CD4-positive, alpha-beta T cell treated with Interleukin-15 for 4 hours (primary cell): ENCODE measurements around the gene CSNK1G1.
A peak's percentile ranks its signal among the peaks of the same experiment; 100 is the strongest.
"Not testable (repeated sequence)": the region's sequence is repeated elsewhere in the genome, so short reads cannot be mapped to it uniquely, and the experiment has no call there.

Experiments used
- DNase-seq: peaks from one replicate; pipeline ENCODE4 v3.0.0-alpha.2; 2020; ENCODE audit warnings: low spot score

CSNK1G1 gene

GRCh38 chr15:64349375-64349774, 6.6 kb downstream of the CSNK1G1 start:
- no peak for DNase-seq

DNA sequence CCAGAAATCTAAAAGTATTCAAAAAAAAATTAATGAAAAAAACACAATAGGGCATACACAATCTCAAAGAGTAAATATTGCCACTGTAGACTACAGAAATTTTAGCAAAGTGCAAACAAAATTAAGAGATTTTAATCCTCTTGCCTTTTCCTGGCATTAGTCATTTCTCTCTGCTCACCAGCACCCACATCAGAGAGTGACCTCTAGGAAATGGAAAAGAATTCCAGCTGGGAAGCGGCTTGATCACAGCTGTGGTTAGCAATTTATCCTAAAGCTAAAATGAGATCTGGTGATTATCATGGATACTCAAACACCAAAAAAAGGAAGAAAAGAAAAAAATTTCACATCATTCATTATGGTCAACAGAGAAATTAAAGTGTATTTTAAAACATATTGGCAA, 7.5 kb downstream of the CSNK1G1 start:
- no peak for DNase-seq

GRCh38 chr15:64346242-64346641, 9.7 kb downstream of the CSNK1G1 start:
- DNase-seq = not testable (repeated sequence)

DNA sequence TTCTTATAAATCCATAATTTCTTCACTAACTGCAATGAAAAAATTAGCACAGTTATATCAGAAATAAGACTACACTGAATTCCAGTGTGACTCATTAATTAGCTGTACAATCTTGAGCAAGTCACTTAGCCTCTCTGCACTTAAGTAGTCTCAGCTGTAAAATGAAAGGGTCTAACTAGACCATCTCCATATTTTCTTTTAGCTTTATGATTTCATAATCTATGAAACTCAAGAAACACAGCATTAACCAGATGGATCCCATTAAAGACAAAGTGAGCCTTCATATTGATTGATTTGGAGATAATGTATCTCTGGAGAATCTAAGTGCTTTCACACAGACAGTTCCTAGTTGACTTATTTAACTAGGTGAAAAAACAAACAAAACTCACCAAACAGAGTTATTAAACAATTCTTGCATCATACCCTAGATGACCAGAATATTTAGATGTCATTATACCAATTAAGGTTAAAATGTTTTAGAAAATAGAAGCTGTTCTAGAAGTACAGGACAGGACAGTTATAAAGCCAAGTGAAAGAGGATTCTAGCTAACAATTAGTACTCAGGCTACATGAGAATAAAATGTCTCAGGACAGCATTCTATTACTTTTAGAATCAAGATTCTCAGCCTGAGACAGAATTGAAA, 11.2 kb downstream of the CSNK1G1 start:
- DNase-seq = no peak

DNA sequence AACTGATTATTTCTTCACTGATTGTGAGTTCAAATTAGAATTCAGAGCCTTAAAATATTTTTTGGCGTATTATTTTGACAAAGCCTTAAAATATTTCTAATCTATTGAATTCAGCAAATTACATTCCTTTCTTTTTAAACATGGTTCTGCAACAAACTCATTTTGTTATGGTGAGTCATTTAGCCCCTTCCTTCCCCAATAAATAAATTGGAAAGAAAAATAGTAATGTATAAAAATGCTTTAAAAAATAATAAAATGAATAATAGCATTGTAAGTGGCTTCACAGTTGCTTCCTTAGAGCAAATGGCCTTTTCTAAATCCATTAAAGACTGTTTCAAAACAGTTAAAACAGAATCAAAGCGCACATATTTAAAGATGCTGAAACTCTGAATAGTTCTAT, 12.1 kb downstream of the CSNK1G1 start:
- no peak for DNase-seq

- no peak for DNase-seq
Observed at GRCh38 chr15:64343222-64343621, 12.8 kb downstream of the CSNK1G1 start.

GRCh38 chr15:64341961-64342360, 14.0 kb downstream of the CSNK1G1 start:
- no peak for DNase-seq

DNA sequence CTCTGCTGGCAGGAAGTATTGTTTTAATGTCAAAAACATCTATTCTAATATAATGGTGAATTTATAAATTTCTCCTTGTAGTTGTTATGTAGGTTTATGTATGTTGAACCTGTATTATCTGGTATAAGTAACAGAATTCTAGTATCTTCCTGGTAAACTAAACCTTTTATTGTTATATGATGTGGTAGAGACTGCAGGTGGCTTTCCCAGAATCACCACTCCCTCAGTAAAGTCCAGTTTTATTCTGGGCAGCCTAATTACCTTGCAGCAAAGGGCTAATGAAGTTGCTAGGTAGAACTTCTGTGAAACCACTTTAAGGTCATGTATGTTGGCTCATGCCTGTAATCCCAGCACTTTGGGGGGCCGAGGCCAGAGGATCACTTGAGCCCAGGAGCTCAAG, 15.6 kb downstream of the CSNK1G1 start:
- no peak for DNase-seq

DNA sequence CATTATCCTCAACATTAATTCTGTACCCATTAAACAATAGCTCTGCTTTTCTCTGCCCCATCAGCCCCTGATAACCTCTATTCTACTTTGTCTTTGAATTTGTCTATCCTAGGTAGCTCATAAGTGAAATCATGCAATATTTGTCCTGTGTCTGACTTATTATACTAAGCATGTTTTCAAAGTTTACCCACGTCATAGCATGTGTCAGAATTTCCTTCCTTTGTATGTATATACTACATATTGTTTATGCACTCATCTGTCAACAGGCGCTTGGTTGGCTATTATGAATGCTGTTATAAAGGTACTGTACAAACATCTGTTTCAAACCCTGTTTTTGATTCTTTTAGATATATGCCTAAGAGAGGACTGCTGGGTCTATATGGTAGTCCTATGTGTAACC, 18.2 kb downstream of the CSNK1G1 start:
- DNase-seq = no peak

- peak; percentile 36 for DNase-seq
Observed at GRCh38 chr15:64333986-64334929, 21.7 kb downstream of the CSNK1G1 start.

- no peak for DNase-seq
Observed at GRCh38 chr15:64333516-64333915, 22.5 kb downstream of the CSNK1G1 start.

- not testable (repeated sequence) for DNase-seq
Observed at GRCh38 chr15:64331668-64332067, 24.3 kb downstream of the CSNK1G1 start.

DNA sequence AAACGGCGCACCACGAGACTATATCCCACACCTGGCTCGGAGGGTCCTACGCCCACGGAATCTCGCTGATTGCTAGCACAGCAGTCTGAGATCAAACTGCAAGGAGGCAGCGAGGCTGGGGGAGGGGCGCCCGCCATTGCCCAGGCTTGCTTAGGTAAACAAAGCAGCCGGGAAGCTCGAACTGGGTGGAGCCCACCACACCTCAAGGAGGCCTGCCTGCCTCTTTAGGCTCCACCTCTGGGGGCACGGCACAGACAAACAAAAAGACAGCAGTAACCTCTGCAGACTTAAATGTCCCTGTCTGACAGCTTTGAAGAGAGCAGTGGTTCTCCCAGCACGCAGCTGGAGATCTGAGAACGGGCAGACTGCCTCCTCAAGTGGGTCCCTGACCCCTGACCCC, 29.0 kb downstream of the CSNK1G1 start:
- not testable (repeated sequence) for DNase-seq

DNA sequence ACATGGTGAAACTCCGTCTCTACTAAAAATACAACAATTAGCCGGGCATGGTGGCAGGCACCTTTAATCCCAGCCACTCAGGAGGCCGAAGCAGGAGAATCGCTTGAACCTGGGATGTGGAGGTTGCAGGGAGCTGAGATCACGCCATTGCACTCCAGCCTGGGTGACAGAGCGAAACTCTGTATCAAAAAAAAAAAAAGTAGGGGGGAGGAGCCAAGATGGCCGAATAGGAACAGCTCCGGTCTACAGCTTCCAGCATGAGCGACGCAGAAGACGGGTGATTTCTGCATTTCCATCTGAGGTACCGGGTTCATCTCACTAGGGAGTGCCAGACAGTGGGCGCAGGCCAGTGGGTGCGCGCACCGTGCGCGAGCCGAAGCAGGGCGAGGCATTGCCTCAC, 29.5 kb downstream of the CSNK1G1 start:
- not testable (repeated sequence) for DNase-seq

- DNase-seq = no peak
Observed at GRCh38 chr15:64324165-64324877, 31.7 kb downstream of the CSNK1G1 start.

DNA sequence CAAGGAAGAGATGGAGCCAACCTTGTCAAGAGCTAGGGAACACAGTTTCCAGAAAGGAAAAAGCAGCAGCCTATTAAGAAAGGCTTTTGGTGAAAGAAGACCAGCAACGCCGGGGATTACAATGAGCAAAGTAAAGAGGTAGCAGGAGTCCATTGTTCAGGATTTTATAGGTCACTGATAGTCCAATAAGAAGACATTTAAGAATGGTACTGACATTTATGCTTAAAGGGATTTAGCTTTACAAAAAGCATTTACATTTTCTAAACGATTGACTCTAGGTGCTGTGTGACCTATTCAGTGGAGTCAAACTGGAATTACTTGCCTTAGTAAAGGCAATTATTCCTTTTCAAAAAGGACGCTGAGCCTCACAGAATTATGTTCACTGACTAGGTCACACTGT, 40.8 kb downstream of the CSNK1G1 start:
- no peak for DNase-seq

DNA sequence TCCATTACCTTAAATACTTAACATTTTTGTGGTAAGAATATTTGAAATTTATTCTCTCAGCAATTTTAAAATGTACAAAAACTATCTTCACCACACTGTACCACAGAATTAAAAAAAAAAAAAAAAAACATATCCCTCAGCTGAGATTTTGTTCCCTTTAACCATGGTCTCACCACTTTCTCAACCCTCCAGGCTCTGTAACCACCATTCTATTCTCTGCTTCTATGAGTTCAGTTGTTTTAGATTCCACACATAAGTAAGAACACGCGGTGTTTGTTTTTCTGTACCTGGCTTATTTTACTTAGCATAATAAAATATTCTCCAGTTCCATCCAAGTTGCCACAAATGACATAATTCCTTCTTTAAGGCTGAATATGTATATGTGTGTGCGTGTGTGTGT, 41.5 kb downstream of the CSNK1G1 start:
- no peak for DNase-seq

DNA sequence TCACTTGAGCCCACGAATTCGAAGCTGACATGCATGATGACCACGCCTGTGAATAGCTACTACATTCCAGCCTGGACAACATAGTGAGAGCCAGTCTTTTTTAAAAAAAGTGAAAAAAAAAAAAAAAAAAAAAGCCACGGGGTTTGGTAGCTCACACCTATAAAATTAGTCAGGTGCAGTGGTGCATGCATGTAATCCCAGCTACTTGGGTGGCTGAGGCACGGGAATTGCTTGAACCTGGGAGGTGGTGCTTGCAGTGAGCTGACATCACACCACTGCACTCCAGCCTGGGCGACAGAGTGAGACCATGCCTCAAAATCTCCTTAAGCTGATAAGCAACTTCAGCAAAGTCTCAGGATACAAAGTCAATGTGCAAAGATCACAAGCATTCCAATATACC, 44.4 kb downstream of the CSNK1G1 start:
- no peak for DNase-seq

GRCh38 chr15:64310036-64310435, 45.9 kb downstream of the CSNK1G1 start:
- DNase-seq = no peak

DNA sequence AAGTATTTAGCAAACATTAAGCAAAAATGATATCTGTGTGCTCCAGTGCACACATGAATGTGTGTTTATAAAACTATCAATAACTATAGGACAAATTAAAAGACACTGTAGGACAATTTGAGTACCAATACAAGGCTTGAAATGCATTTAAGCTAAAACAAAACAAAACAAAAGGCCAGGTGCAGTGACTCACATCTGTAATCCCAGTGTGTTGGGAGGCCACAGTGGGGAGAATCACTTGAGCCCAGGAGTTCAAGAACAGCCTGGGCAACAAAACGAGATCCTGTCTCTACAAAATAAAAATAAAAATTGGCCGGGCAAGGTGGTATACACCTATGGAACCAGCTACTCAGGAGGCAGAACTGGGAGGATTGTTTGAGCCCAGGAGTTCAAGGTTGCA, 50.7 kb downstream of the CSNK1G1 start:
- DNase-seq = no peak

- DNase-seq = no peak
Observed at GRCh38 chr15:64289550-64289949, 66.4 kb downstream of the CSNK1G1 start.

DNA sequence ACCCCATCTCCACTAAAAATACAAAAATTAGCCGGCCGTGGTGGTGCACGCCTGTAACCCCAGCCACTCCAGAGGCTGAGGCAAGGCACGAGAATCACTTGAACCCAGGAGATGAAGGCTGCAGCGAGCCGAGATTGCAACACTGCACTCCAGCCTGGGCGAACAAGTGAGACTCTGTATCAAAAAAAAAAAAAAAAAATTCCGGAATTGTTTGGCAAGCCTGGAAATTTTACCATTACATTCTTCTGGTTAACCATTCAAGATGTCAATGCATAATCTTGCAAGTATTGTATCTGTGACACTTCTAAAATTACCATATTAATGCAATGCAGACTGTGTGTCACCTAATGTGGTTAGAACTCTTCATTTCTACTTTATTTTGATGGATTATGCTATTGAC, 67.0 kb downstream of the CSNK1G1 start:
- no peak for DNase-seq

DNA sequence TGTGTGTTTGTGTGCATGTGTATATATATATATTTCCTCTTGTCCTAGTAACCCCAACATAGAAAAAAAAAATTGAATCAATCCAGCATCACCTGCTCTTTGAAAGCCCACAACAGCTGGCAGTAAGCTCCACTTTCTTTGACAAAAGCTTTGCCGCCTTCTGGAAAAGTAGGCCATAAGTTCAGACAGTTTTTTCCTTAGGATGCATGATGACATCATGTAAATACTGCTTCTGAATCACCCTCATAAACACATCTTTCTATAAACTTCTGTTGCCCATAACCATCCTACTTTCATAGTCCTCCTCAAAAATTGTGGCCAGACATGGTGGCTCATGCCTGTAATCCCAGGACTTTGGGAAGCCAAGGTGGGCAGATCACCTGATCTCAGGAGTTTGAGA, 67.4 kb downstream of the CSNK1G1 start:
- DNase-seq = no peak
